C4-2B (cell line): ENCODE measurements around the gene PARVA.

Experiments used
- CTCF ChIP-seq: fragments of 450-650 bp; conservative IDR thresholded peaks from 2 replicates; pipeline ENCODE4 v1.5.1; 2017; ENCODE audit warnings: mild to moderate bottlenecking
- ZFX ChIP-seq: fragments of 450-650 bp; IDR thresholded peaks from 2 replicates; pipeline ENCODE4 v1.6.1; 2017

- TF ChIP-seq CTCF (no peak), ZFX (no peak)
These were observed 149.4 kb downstream of the PARVA start for GRCh38 chr11:12526789-12527188.
